K562 (cell line): ENCODE data around the gene CPA4. TPM values are rescaled to one million over a fixed set of nuclear protein-coding genes. Genes with fewer than 3 reads are reported as not detected.

Source experiments
- BACH1 ChIP-seq: fragments of 200-800 bp; sonication (Bioruptor generic); IDR thresholded peaks from 2 replicates; pipeline ENCODE4 v1.6.1; 2016; ENCODE audit warnings: missing genetic modification characterization, missing compliant biosample characterization
- BRF2 ChIP-seq: IDR thresholded peaks from 3 replicates; pipeline ENCODE4 v1.6.1; 2011; ENCODE audit warnings: borderline replicate concordance, mild to moderate bottlenecking; ENCODE audit not compliant: insufficient read length, insufficient read depth
- CREM ChIP-seq: IDR thresholded peaks from 2 replicates; pipeline ENCODE4 v1.6.1; 2014; ENCODE audit warnings: antibody characterized with exemption, low read depth
- E2F4 ChIP-seq: sonication (generic); formaldehyde crosslinking; IDR thresholded peaks from 2 replicates; pipeline ENCODE4 v1.8.0; 2022; ENCODE audit warnings: mild to moderate bottlenecking, low read depth, missing genetic modification reagents
- GTF2B ChIP-seq: IDR thresholded peaks from 2 replicates; pipeline ENCODE4 v1.6.1; 2011; ENCODE audit not compliant: insufficient read length; ENCODE audit errors: extremely low read depth
- ILF3 ChIP-seq: fragments of 450-650 bp; IDR thresholded peaks from 2 replicates; pipeline ENCODE4 v1.6.1; 2018; ENCODE audit warnings: antibody characterized with exemption, mild to moderate bottlenecking, moderate library complexity, borderline replicate concordance
- LARP7 ChIP-seq: fragments of 450-650 bp; IDR thresholded peaks from 2 replicates; pipeline ENCODE4 v1.6.1; 2016
- MLX ChIP-seq, 2 experiments: fragments of 450-650 bp in 1 of 2; sonication (generic) in 1 of 2; formaldehyde crosslinking; conservative IDR thresholded peaks; 2 replicates each; pipeline versions ENCODE4 v1.4.0 to v1.8.1; 2020 to 2022; ENCODE audit warnings: mild to moderate bottlenecking in 1 of 2, missing genetic modification reagents in 1 of 2
- RBM39 ChIP-seq: fragments of 200-400 bp; formaldehyde crosslinking; optimal IDR thresholded peaks from 2 replicates; pipeline ENCODE3; 2018; ENCODE audit warnings: low read depth, low read length
- SMARCE1 ChIP-seq: fragments of 450-650 bp; IDR thresholded peaks from 2 replicates; pipeline ENCODE4 v1.7.1; 2016; ENCODE audit warnings: mild to moderate bottlenecking
- ZBTB26 ChIP-seq: fragments of 450-650 bp; formaldehyde crosslinking; IDR thresholded peaks from 2 replicates; pipeline ENCODE4 v1.4.0; 2022; ENCODE audit warnings: missing genetic modification characterization
- ZBTB43 ChIP-seq: sonication (generic); formaldehyde crosslinking; IDR thresholded peaks from 2 replicates; pipeline ENCODE4 v1.8.0; 2023; ENCODE audit warnings: mild to moderate bottlenecking, missing genetic modification reagents
- ZEB2 ChIP-seq: fragments of 450-650 bp; IDR thresholded peaks from 2 replicates; pipeline ENCODE4 v1.6.1; 2016
- ZFP36 ChIP-seq: fragments of 150-350 bp; IDR thresholded peaks from 2 replicates; pipeline ENCODE4 v1.6.1; 2018; ENCODE audit warnings: low read length, low read depth; ENCODE audit not compliant: partially characterized antibody
- ZNF121 ChIP-seq: sonication (generic); formaldehyde crosslinking; conservative IDR thresholded peaks from 2 replicates; pipeline ENCODE4 v1.8.0; 2022; ENCODE audit warnings: missing genetic modification reagents
- ZNF639 ChIP-seq, 2 experiments: fragments of 200-800 bp in 1 of 2; sonication (Bioruptor generic) in 1 of 2; sonication (generic) in 1 of 2; formaldehyde crosslinking in 1 of 2; IDR thresholded peaks in 1 of 2; conservative IDR thresholded peaks in 1 of 2; 2 replicates each; pipeline versions ENCODE4 v1.5.0 to v1.6.1; 2016 to 2020; ENCODE audit warnings: missing compliant biosample characterization in 1 of 2, missing genetic modification characterization in 1 of 2, missing genetic modification reagents in 1 of 2
- ZNF740 ChIP-seq, 3 experiments: fragments of 200-800 bp in 1 of 3; sonication (Bioruptor generic) in 1 of 3; sonication (generic) in 1 of 3; formaldehyde crosslinking in 1 of 3; IDR thresholded peaks; 2 replicates each; pipeline versions ENCODE4 v1.6.1 to v1.8.0; 2016 to 2022; ENCODE audit warnings: mild to moderate bottlenecking in 2 of 3, missing compliant biosample characterization in 2 of 3, missing genetic modification characterization in 2 of 3, missing genetic modification reagents in 1 of 3
- ZNF830 ChIP-seq: fragments of 250-450 bp; sonication (Bioruptor Pico); IDR thresholded peaks from 2 replicates; pipeline ENCODE4 v1.5.0; 2021; ENCODE audit warnings: mild to moderate bottlenecking
- polyA plus RNA-seq, 8 experiments: library from polyadenylated mRNA; depleted of rRNA in 4 of 8; stranded (reverse) in 5 of 8; unstranded in 3 of 8; fragments of >200 nt; fragmentation: Nextera tagmentation in 2 of 8; fragmentation: Illumina TruSeq in 1 of 8; extraction: Ambion mirVana in 2 of 8; extraction: Trizol in 1 of 8; gene quantifications; 2 replicates each; pipeline versions ENCODE4 v1.2.1 to v1.2.3, GENCODE V29; 2011 to 2014; ENCODE audit warnings: inconsistent platforms in 1 of 8, missing spikeins in 1 of 8
- total RNA-seq, 7 experiments: library from RNA; depleted of rRNA in 6 of 7; stranded (reverse); fragments of >200 nt in 6 of 7; fragmentation: Illumina TruSeq in 2 of 7; extraction: Trizol in 2 of 7; gene quantifications; 2 replicates each; pipeline versions ENCODE4 v1.2.1 to v1.2.3, GENCODE V29; 2011 to 2021; ENCODE audit warnings: low replicate concordance in 1 of 7

CPA4 gene
- total and polyA plus RNA-seq, 9 of the 15 experiments (the other 6 are each of a cell fraction or from before 2014, with no cell fraction given): not detected

- TF ChIP-seq ZNF639 (CRISPR knock-in tag; conservative IDR thresholded peaks at IDR 0.05 in 1 of 2, IDR thresholded peaks at IDR 0.05 in 1 of 2) (no peak), GTF2B (no peak), ZNF830 (CRISPR knock-in tag) (no peak), ZBTB43 (CRISPR knock-in tag) (no peak), ZBTB26 (CRISPR knock-in tag) (no peak), ZEB2 (peak; percentile 60; the same call in 1 of the 2 replicates), ZFP36 (peak; percentile 44), SMARCE1 (no peak), ZNF121 (CRISPR knock-in tag) (no peak), BACH1 (tag) (no peak), ILF3 (no peak), MLX (CRISPR knock-in tag; conservative IDR thresholded peaks at IDR 0.05) (no peak), ZNF740 (CRISPR knock-in tag; IDR thresholded peaks at IDR 0.05) (no peak), ZNF740 (tag; IDR thresholded peaks at IDR 0.05) (no peak), BRF2 (no peak), RBM39 (no peak), CREM (no peak), E2F4 (no peak), LARP7 (no peak)
These were observed 34.4 kb upstream of the CPA4 start (continued) for GRCh38 chr7:130258494-130259078.
